Activated B cell treated with CpG ODN at 0.5 μM for 24 hours (primary cell): ENCODE measurements around the gene INTS2. TPM values are rescaled to one million over a fixed set of nuclear protein-coding genes. Genes with fewer than 3 reads are reported as not detected.

ENCODE experiments used
- ATAC-seq: fragments of 200-7000 bp; cut with Tn5 transposase; one replicate; pipeline ENCODE4 v1.10.0; 2021; ENCODE audit warnings: low read depth, mild to moderate bottlenecking, moderate library complexity
- CTCF ChIA-PET: fragments of 350-600 bp; sonication (Branson Sonifier 250); formaldehyde crosslinking; loops from one replicate; lab custom pipeline; 2021; ENCODE audit warnings: antibody characterized with exemption; lab: Charles Lee
- POLR2A ChIA-PET: fragments of 350-600 bp; sonication (Branson Sonifier 250); formaldehyde crosslinking; loops from one replicate; lab custom pipeline; 2021; ENCODE audit warnings: antibody characterized with exemption; lab: Charles Lee
- DNase-seq: peaks from one replicate; pipeline ENCODE4 v3.0.0; 2022
- H3K27ac Mint-ChIP-seq: one replicate; pipeline ENCODE4 v1.8.0; 2020; ENCODE audit warnings: mixed read lengths
- H3K27me3 Mint-ChIP-seq: one replicate; pipeline ENCODE4 v1.8.0; 2021; ENCODE audit warnings: mixed read lengths
- H3K36me3 Mint-ChIP-seq: one replicate; pipeline ENCODE4 v1.8.0; 2021; ENCODE audit warnings: low read depth, mixed read lengths
- H3K4me1 Mint-ChIP-seq: one replicate; pipeline ENCODE4 v1.8.0; 2021; ENCODE audit warnings: mixed read lengths
- H3K4me3 Mint-ChIP-seq: one replicate; pipeline ENCODE4 v1.8.0; 2020; ENCODE audit warnings: mild to moderate bottlenecking, mixed read lengths
- H3K9me3 Mint-ChIP-seq: one replicate; pipeline ENCODE4 v1.8.0; 2020; ENCODE audit warnings: mixed read lengths
- CTCF ChIP-seq: fragments of 200-600 bp; IDR thresholded peaks from one replicate; pipeline ENCODE4 v1.8.0; 2022; ENCODE audit warnings: antibody characterized with exemption, mild to moderate bottlenecking
- intact Hi-C: fragments of 100-400 bp; cut with micrococcal nuclease; formaldehyde crosslinking; loops from one replicate; pipeline ENCODE4 v1.15.1; 2024
- total RNA-seq: library from RNA; stranded (reverse); gene quantifications from 2 replicates; pipeline ENCODE4 v1.2.3, GENCODE V29; 2022

The INTS2 gene
- total RNA-seq, 1 donor from 2014 or later, result 21.4 TPM

- DNase-seq, result no peak
- no peak for ATAC-seq
- Mint-ChIP-seq H3K36me3 (no peaks in the 10 kb centered on the region), H3K27me3 (no peaks in the 10 kb centered on the region), H3K4me3 (no peak overlapping the region), H3K27ac (no peak overlapping the region), H3K9me3 (no peaks in the 10 kb centered on the region), H3K4me1 (no peaks in the 10 kb centered on the region)
- ChIA-PET POLR2A (no interaction called here), CTCF (no interaction called here)
- intact Hi-C loops, result no loop called here
- no peak for TF ChIP-seq CTCF
Observed at GRCh38 chr17:61852857-61853256, 74.9 kb downstream of the INTS2 start.

- ATAC-seq, result no peak
- no peak overlapping the region for H3K27ac Mint-ChIP-seq
- no peak overlapping the region for H3K4me3 Mint-ChIP-seq
- no peak for TF ChIP-seq CTCF
- no peak for DNase-seq
- ChIA-PET POLR2A (interaction anchor here (0.7 kb wide), 1 partner anchor 15 kb away, joined by 3 read pairs; no protein-coding TSS in a partner anchor), CTCF (no interaction called here)
- H3K4me1 Mint-ChIP-seq, result no peaks in the 10 kb centered on the region
- H3K27me3 Mint-ChIP-seq, result no peaks in the 10 kb centered on the region
- intact Hi-C loops, result no loop called here
- no peaks in the 10 kb centered on the region for H3K9me3 Mint-ChIP-seq
- H3K36me3 Mint-ChIP-seq, result no peaks in the 10 kb centered on the region
Observed at GRCh38 chr17:61849674-61850073, 78.1 kb downstream of the INTS2 start.

- DNase-seq, result no peak
- ChIA-PET POLR2A (no interaction called here), CTCF (no interaction called here)
- no peak for TF ChIP-seq CTCF
- no peaks in the 10 kb centered on the region for H3K36me3 Mint-ChIP-seq
- ATAC-seq, result no peak
- H3K27ac Mint-ChIP-seq, result no peak overlapping the region
- no peaks in the 10 kb centered on the region for H3K27me3 Mint-ChIP-seq
- intact Hi-C loops, result no loop called here
- no peaks in the 10 kb centered on the region for H3K9me3 Mint-ChIP-seq
- no peaks in the 10 kb centered on the region for H3K4me1 Mint-ChIP-seq
- no peak overlapping the region for H3K4me3 Mint-ChIP-seq
Observed at GRCh38 chr17:61848896-61849295, 78.9 kb downstream of the INTS2 start.

- ATAC-seq, result no peak
- H3K27ac Mint-ChIP-seq, result no peak overlapping the region
- CTCF ChIA-PET, result no interaction called here
Observed at GRCh38 chr17:61848247-61848646, 79.5 kb downstream of the INTS2 start.

GRCh38 chr17:61847659-61848058 lies 80.1 kb downstream of the INTS2 start:
- CTCF ChIA-PET, result no interaction called here
- intact Hi-C loops, result no loop called here
- no peaks in the 10 kb centered on the region for H3K36me3 Mint-ChIP-seq
- no peak for TF ChIP-seq CTCF
- H3K4me3 Mint-ChIP-seq, result no peak overlapping the region
- no peaks in the 10 kb centered on the region for H3K9me3 Mint-ChIP-seq
- ATAC-seq, result no peak
- POLR2A ChIA-PET, result no interaction called here
- no peaks in the 10 kb centered on the region for H3K27me3 Mint-ChIP-seq
- no peak overlapping the region for H3K27ac Mint-ChIP-seq
- no peak for DNase-seq
- H3K4me1 Mint-ChIP-seq, result no peaks in the 10 kb centered on the region

More at GRCh38 chr17:61848247-61848646, 79.5 kb downstream of the INTS2 start:
- POLR2A ChIA-PET, result no interaction called here
- intact Hi-C loops, result no loop called here
- TF ChIP-seq CTCF, result no peak
- Mint-ChIP-seq H3K9me3 (no peaks in the 10 kb centered on the region), H3K4me3 (no peak overlapping the region), H3K36me3 (no peaks in the 10 kb centered on the region), H3K27me3 (no peaks in the 10 kb centered on the region), H3K4me1 (no peaks in the 10 kb centered on the region)
- DNase-seq, result no peak
